Upper lobe of right lung (tissue), 1 donor: Measurements from ENCODE around the gene METTL5. TPM values are rescaled to one million over a fixed set of nuclear protein-coding genes. Genes with fewer than 3 reads are reported as not detected.
A peak's percentile ranks its signal among the peaks of the same experiment; 100 is the strongest.

Experiments used
- ATAC-seq: fragments of 200-7000 bp; cut with Tn5 transposase; one replicate; pipeline ENCODE4 v1.9.1; 2020; ENCODE audit warnings: mild to moderate bottlenecking, moderate library complexity
- DNase-seq: peaks from one replicate; pipeline ENCODE4 v3.0.0-alpha.2; 2020
- H3K27ac ChIP-seq: fragments of 200-600 bp; one replicate; pipeline ENCODE4 v1.8.0; 2022
- H3K27me3 ChIP-seq: fragments of 200-600 bp; one replicate; pipeline ENCODE4 v1.8.0; 2022; ENCODE audit warnings: mild to moderate bottlenecking
- H3K36me3 ChIP-seq: fragments of 200-600 bp; one replicate; pipeline ENCODE4 v1.8.0; 2022
- H3K4me1 ChIP-seq: fragments of 200-600 bp; one replicate; pipeline ENCODE4 v1.8.0; 2022
- H3K4me3 ChIP-seq: fragments of 200-600 bp; one replicate; pipeline ENCODE4 v1.8.0; 2022; ENCODE audit warnings: mild to moderate bottlenecking
- H3K9me3 ChIP-seq: fragments of 200-600 bp; one replicate; pipeline ENCODE4 v1.8.0; 2022
- CTCF ChIP-seq: fragments of 200-600 bp; IDR thresholded peaks from one replicate; pipeline ENCODE4 v1.8.0; 2022; ENCODE audit warnings: antibody characterized with exemption
- intact Hi-C: fragments of 100-400 bp; cut with DNase I; formaldehyde crosslinking; loops from one replicate; pipeline ENCODE4 v1.11.0; 2022
- total RNA-seq: library from RNA; stranded (reverse); fragmentation: NEBNext Ultra II Directional; extraction: Animal tissue kit (Norgen Biotek cat#: 25700); gene quantifications from one replicate; pipeline ENCODE4 v1.2.1, GENCODE V29; 2021
- donor health status: DM: no; HTN: yes; CAD: no; lungs with severe emphysema.

METTL5 gene
- total RNA-seq, 1 donor from 2014 or later = 34.7 TPM

- no peak overlapping the region for H3K4me3 ChIP-seq
- no peaks in the 10 kb centered on the region for H3K27me3 ChIP-seq
- ATAC-seq (no peak), DNase-seq (no peak)
- H3K36me3 ChIP-seq = peaks cover 59% of the 10 kb centered on the region
- H3K27ac ChIP-seq = no peak overlapping the region
- intact Hi-C loops = no loop called here
- no peak for TF ChIP-seq CTCF
- H3K4me1 ChIP-seq = no peaks in the 10 kb centered on the region
- no peaks in the 10 kb centered on the region for H3K9me3 ChIP-seq
Observed at GRCh38 chr2:169815849-169816248, 8.9 kb downstream of the METTL5 start.

- DNase-seq = no peak
- no peak for ATAC-seq
- no peaks in the 10 kb centered on the region for H3K27me3 ChIP-seq
- H3K9me3 ChIP-seq = no peaks in the 10 kb centered on the region
- no peak overlapping the region for H3K27ac ChIP-seq
- intact Hi-C loops = no loop called here
- H3K4me3 ChIP-seq = no peak overlapping the region
- peaks cover 90% of the 10 kb centered on the region for H3K36me3 ChIP-seq
- TF ChIP-seq CTCF = no peak
- H3K4me1 ChIP-seq = no peaks in the 10 kb centered on the region
Observed at GRCh38 chr2:169808221-169808620, 16.5 kb downstream of the METTL5 start.

- Histone ChIP-seq H3K36me3 (peaks cover 88% of the 10 kb centered on the region), H3K27ac (no peak overlapping the region), H3K4me1 (no peaks in the 10 kb centered on the region), H3K9me3 (no peaks in the 10 kb centered on the region), H3K27me3 (no peaks in the 10 kb centered on the region), H3K4me3 (no peak overlapping the region)
- intact Hi-C loops = no loop called here
- ATAC-seq (no peak), DNase-seq (no peak)
- no peak for TF ChIP-seq CTCF
Observed at GRCh38 chr2:169806586-169806985, 18.1 kb downstream of the METTL5 start.

GRCh38 chr2:169803480-169803879, 21.2 kb downstream of the METTL5 start:
- no peak overlapping the region for H3K27ac ChIP-seq
- TF ChIP-seq CTCF = no peak
- peaks cover 5% of the 10 kb centered on the region for H3K4me1 ChIP-seq
- H3K27me3 ChIP-seq = no peaks in the 10 kb centered on the region
- H3K4me3 ChIP-seq = no peak overlapping the region
- ATAC-seq = no peak
- intact Hi-C loops = no loop called here
- H3K36me3 ChIP-seq = peaks cover 65% of the 10 kb centered on the region
- no peak for DNase-seq
- H3K9me3 ChIP-seq = no peaks in the 10 kb centered on the region

- peaks cover 24% of the 10 kb centered on the region for H3K36me3 ChIP-seq
- no peaks in the 10 kb centered on the region for H3K9me3 ChIP-seq
- peak within 1 kb of the TSS; percentile 86 for H3K27ac ChIP-seq
- DNase-seq (peak; percentile 96), ATAC-seq (peak; percentile 100)
- H3K4me3 ChIP-seq = peak within 1 kb of the TSS; percentile 88
- no peak for TF ChIP-seq CTCF
- no peaks in the 10 kb centered on the region for H3K27me3 ChIP-seq
- H3K4me1 ChIP-seq = peaks cover 5% of the 10 kb centered on the region
- intact Hi-C loops = no loop called here
Observed at GRCh38 chr2:169798718-169799592, 25.8 kb downstream of the METTL5 start, which contains the start of gene SSB. Gene SSB, plus strand, starts transcription at chr2:169798871. Its CDS starts 2,090 bp downstream, at chr2:169800961.
